ENCODE results near the gene MEPCE. TPM values are rescaled to one million over a fixed set of nuclear protein-coding genes. Genes with fewer than 3 reads are reported as not detected.
"Not testable (repeated sequence)": the region's sequence is repeated elsewhere in the genome, so short reads cannot be mapped to it uniquely, and the experiment has no call there.

Gene MEPCE
- total RNA-seq, 1 experiment from 2014 or later, result 72.1 TPM

- H3K36me3 ChIP-seq (ENCODE audit: control insufficient read depth, insufficient read depth, low read length); H3K4me1 ChIP-seq (ENCODE audit: control insufficient read depth, insufficient read depth, low read length); BruUV-seq (replicated peaks); H3K4me3 ChIP-seq (ENCODE audit: low read depth in 2 of 2, low read length in 2 of 2); intact Hi-C loops (cut with micrococcal nuclease; ENCODE audit: unreplicated experiment); ATAC-seq; H3K9me3 ChIP-seq (ENCODE audit: control insufficient read depth, insufficient read depth, low read depth, low read length); H3K27ac ChIP-seq (ENCODE audit: low read length); H3K27me3 ChIP-seq (ENCODE audit: control insufficient read depth, insufficient read depth, low read length); in situ Hi-C loops (cut with HindIII; ENCODE audit: low pct_unique_long_range_greater_than_20kb, low sequenced_read_pairs); DNase-seq (ENCODE audit: low read depth, low spot score); CTCF ChIA-PET: not testable (repeated sequence)
- POLR2A ChIA-PET, result interaction anchor here (0.5 to 0.6 kb wide), 3 partner anchors 46 to 468 kb away, joined by 3 to 8 read pairs (median 3); partner anchors contain the start of gene ZCWPW1
Observed at GRCh38 chr7:100382234-100382853, 47.3 kb upstream of the MEPCE start.

- no peak overlapping the region for H3K4me3 ChIP-seq (ENCODE audit: low read depth in 2 of 2, low read length in 2 of 2)
- POLR2A ChIA-PET, result no interaction called here
- in situ Hi-C loops (cut with HindIII; ENCODE audit: low pct_unique_long_range_greater_than_20kb, low sequenced_read_pairs), result no loop called here
- no peaks in the 10 kb centered on the region for H3K4me1 ChIP-seq (ENCODE audit: control insufficient read depth, insufficient read depth, low read length)
- no peaks in the 10 kb centered on the region for H3K36me3 ChIP-seq (ENCODE audit: control insufficient read depth, insufficient read depth, low read length)
- no peak for TF ChIP-seq SIN3A (IDR thresholded peaks at IDR 0.05; ENCODE audit: borderline replicate concordance, insufficient read depth, low read depth, low read length)
- TF ChIP-seq TCF7L2 (IDR thresholded peaks at IDR 0.05; ENCODE audit: low read depth, low read length), result no peak
- TF ChIP-seq POLR2AphosphoS5 (IDR thresholded peaks at IDR 0.05; ENCODE audit: low read depth, low read length), result no peak
- TF ChIP-seq REST (IDR thresholded peaks at IDR 0.05; ENCODE audit: insufficient read depth in 1 of 2, low read depth in 2 of 2, low read length in 1 of 2), result no peak
- no peak for TF ChIP-seq CTCF (IDR thresholded peaks at IDR 0.05)
- DNase-seq (ENCODE audit: low read depth, low spot score), result no peak
- H3K27ac ChIP-seq (ENCODE audit: low read length), result no peak overlapping the region
- intact Hi-C loops (cut with micrococcal nuclease; ENCODE audit: unreplicated experiment), result no loop called here
- no peaks in the 10 kb centered on the region for H3K9me3 ChIP-seq (ENCODE audit: control insufficient read depth, insufficient read depth, low read depth, low read length)
- ATAC-seq, result no peak
- H3K27me3 ChIP-seq (ENCODE audit: control insufficient read depth, insufficient read depth, low read length), result no peaks in the 10 kb centered on the region
- CTCF ChIA-PET, result interaction anchor here (1.0 kb wide), 1 partner anchor 23 kb away, joined by 3 read pairs; no protein-coding TSS in a partner anchor
- BruUV-seq (replicated peaks), result no TSS peak
Observed at GRCh38 chr7:100384628-100385294, 44.9 kb upstream of the MEPCE start.

- Histone ChIP-seq H3K27me3 (ENCODE audit: control insufficient read depth, insufficient read depth, low read length) (no peaks in the 10 kb centered on the region), H3K27ac (ENCODE audit: low read length) (no peak overlapping the region), H3K36me3 (ENCODE audit: control insufficient read depth, insufficient read depth, low read length) (no peaks in the 10 kb centered on the region), H3K9me3 (ENCODE audit: control insufficient read depth, insufficient read depth, low read depth, low read length) (no peaks in the 10 kb centered on the region), H3K4me1 (ENCODE audit: control insufficient read depth, insufficient read depth, low read length) (no peaks in the 10 kb centered on the region), H3K4me3 (ENCODE audit: low read depth in 2 of 2, low read length in 2 of 2) (no peak overlapping the region)
- CTCF ChIA-PET, result interaction anchor here (0.6 kb wide), 1 partner anchor 60 kb away, joined by 6 read pairs; no protein-coding TSS in a partner anchor
- POLR2A ChIA-PET, result interaction anchor here (0.6 kb wide), 1 partner anchor 364 kb away, joined by 7 read pairs; no protein-coding TSS in a partner anchor
- in situ Hi-C loops (cut with HindIII; ENCODE audit: low pct_unique_long_range_greater_than_20kb, low sequenced_read_pairs) (no loop called here), intact Hi-C loops (cut with micrococcal nuclease; ENCODE audit: unreplicated experiment) (no loop called here)
- DNase-seq (ENCODE audit: low read depth, low spot score) (no peak), ATAC-seq (no peak)
- TF ChIP-seq SIN3A (IDR thresholded peaks at IDR 0.05; ENCODE audit: borderline replicate concordance, insufficient read depth, low read depth, low read length) (no peak), POLR2AphosphoS5 (IDR thresholded peaks at IDR 0.05; ENCODE audit: low read depth, low read length) (no peak), REST (IDR thresholded peaks at IDR 0.05; ENCODE audit: insufficient read depth in 1 of 2, low read depth in 2 of 2, low read length in 1 of 2) (no peak)
- BruUV-seq (replicated peaks), result no TSS peak
Observed at GRCh38 chr7:100386940-100387339, 42.7 kb upstream of the MEPCE start.
